ENCODE results near the gene TNNT3. TPM values are rescaled to one million over a fixed set of nuclear protein-coding genes. Genes with fewer than 3 reads are reported as not detected.

TNNT3 gene
- total and polyA plus RNA-seq, 2 experiments from 2014 or later, result 2.7 to 3.8 TPM

DNA sequence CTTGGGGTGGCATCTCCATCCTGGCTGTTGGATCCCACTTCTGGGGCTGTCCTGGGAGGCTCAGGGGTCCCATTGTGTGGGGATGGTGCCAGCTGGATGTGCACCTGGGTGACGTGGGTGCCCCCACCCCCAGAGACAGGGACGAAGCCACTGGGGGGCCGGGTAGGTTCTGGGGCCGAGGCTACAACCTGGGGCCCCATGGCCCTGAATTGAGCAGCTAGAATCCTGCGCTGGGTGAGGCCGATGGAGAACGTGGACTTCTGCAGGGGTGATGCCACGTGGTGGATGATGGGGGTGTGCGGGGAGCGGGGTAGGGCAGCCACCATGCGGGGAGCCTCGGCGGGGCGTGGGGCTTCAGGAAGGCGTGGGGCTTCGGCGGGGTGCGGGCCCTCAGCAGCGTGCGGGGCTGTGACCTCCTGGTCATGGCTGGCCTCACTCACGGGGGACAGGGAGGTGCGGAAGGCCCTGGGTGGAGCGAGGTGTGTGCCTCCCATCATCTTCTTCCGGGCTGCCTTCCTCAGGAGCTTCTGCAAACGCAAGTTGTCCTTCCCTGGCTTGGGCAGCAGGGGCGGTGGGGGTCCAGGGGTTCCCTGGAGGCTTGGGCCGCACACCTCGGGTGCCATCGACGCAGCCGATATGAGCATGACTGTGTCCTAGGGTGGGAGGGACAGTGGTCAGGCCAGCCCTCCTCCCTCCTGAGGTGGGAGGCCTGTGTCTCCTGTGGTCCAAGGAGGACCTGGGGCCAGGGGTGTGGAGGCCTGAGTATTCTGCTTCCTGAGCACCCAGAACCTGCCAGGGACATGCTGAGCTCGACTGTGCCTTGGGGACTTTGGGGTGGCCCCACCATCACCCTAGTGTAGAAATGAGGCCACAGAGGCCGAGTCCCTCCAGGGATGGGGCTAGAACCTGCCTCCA is 29.3 kb upstream of the TNNT3 start:
- H3K36me3 ChIP-seq, result no peaks in the 10 kb centered on the region
- TF ChIP-seq, protein P1, sequence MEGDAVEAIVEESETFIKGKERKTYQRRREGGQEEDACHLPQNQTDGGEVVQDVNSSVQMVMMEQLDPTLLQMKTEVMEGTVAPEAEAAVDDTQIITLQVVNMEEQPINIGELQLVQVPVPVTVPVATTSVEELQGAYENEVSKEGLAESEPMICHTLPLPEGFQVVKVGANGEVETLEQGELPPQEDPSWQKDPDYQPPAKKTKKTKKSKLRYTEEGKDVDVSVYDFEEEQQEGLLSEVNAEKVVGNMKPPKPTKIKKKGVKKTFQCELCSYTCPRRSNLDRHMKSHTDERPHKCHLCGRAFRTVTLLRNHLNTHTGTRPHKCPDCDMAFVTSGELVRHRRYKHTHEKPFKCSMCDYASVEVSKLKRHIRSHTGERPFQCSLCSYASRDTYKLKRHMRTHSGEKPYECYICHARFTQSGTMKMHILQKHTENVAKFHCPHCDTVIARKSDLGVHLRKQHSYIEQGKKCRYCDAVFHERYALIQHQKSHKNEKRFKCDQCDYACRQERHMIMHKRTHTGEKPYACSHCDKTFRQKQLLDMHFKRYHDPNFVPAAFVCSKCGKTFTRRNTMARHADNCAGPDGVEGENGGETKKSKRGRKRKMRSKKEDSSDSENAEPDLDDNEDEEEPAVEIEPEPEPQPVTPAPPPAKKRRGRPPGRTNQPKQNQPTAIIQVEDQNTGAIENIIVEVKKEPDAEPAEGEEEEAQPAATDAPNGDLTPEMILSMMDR (IDR thresholded peaks at IDR 0.05; ENCODE audit: low read depth, low read length), result no peak
- no peaks in the 10 kb centered on the region for H3K9me3 ChIP-seq (ENCODE audit: low read depth)
- no peak overlapping the region for H3K27ac ChIP-seq
- DNase-seq (ENCODE audit: low read depth in 1 of 2, low spot score in 1 of 2), result no peak
- no peaks in the 10 kb centered on the region for H3K27me3 ChIP-seq
- no peaks in the 10 kb centered on the region for H3K4me1 ChIP-seq (ENCODE audit: low read depth)
- no peak overlapping the region for H3K4me3 ChIP-seq

DNA sequence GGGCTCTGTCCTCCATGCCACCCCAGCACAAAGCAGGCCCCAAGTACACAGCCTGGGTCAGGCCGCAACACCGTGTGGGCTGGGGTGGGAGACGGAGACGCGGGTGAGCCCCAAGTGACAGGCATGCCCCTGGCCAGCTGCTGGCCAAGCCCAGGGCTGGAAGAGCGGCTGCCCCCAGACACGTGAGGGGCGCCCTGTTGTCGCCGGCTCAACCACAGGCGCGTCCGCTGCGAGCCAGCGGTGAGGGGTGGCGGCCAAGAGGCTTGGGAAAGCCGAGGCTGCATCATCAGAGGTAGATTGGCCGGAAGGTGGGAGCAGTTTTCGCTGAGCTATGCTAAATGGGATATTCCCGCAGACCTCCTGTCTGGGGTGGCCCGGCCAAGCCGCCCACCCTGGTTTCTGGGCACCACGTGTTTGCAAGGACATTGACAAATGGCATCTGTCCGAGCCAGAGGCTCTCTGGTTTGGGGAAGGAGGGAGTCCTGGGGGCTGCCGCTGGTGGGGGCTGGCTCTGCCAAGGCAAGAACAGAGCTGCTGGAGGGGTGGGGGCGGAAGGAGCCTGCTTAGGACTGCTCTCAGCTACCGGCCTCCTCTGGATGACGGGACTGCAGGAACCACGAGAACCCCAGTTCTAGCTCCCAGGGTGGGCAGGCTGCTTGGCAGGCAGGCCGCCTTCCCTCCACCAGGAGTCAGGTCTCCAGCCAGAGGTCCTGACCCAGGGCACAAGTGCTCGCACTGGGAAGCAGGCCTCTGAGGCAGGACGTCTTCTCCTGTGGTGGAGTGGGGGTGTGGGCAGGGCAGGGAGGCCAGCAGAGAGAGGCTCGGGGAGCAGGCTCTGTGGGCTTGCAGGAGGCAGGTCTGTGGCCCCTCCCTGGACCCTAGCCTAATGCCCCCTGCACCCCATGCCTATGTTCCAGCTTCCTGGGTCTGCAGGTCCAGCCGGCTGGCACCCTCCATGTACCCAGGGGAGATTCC is 28.4 kb upstream of the TNNT3 start:
- no peaks in the 10 kb centered on the region for H3K27me3 ChIP-seq
- H3K4me1 ChIP-seq (ENCODE audit: low read depth), result no peaks in the 10 kb centered on the region
- TF ChIP-seq, protein P1 (IDR thresholded peaks at IDR 0.05; ENCODE audit: low read depth, low read length), result no peak
- H3K27ac ChIP-seq, result no peak overlapping the region
- no peaks in the 10 kb centered on the region for H3K9me3 ChIP-seq (ENCODE audit: low read depth)
- no peaks in the 10 kb centered on the region for H3K36me3 ChIP-seq
- H3K4me3 ChIP-seq, result no peak overlapping the region
- DNase-seq (ENCODE audit: low read depth in 1 of 2, low spot score in 1 of 2), result no peak

DNA sequence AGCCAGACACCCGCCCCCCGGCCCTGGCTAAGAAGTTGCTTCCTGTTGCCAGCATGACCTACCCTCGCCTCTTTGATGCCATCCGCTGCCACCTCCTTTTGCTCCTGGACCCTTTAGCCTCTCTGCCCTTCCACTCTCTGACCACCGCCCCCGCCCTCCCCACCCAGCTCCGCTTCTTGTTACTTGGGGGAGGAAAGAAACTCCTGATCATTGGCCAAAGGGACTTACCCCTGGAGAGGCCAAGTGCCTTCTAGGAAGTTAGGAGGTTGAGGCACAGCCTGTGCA is 27.7 kb upstream of the TNNT3 start, which contains the start of gene PRR33:
TSS of gene PRR33 (minus strand) at position 65 of the 285 bp plus-strand sequence. CDS start 1,311 bp downstream, outside the sequence.
- Histone ChIP-seq H3K4me1 (ENCODE audit: low read depth) (no peaks in the 10 kb centered on the region), H3K36me3 (no peaks in the 10 kb centered on the region), H3K27ac (no peak within 1 kb of the TSS), H3K9me3 (ENCODE audit: low read depth) (no peaks in the 10 kb centered on the region), H3K4me3 (no peak within 1 kb of the TSS), H3K27me3 (no peaks in the 10 kb centered on the region)
- no peak for DNase-seq (ENCODE audit: low read depth in 1 of 2, low spot score in 1 of 2)
- TF ChIP-seq, protein P1 (IDR thresholded peaks at IDR 0.05; ENCODE audit: low read depth, low read length), result no peak

DNA sequence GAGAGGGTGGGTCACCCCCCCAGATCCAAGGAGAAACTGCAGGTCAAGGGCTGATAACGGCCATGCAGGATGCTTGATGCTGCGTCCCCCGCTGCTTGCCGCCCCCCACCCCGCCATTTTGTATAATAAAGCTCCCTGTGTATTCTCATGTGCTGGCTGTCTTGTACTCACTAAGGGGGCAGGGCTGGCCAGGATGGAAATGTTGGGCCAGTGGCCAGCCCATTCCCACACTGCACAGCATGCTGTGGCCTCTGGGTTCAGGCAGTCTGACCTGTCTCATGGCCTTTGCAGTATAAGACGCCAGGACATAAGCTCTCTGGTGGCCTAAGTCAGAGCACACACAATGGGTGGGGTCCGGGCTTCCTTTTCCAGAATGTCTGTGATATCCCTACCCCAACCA is 27.4 kb upstream of the TNNT3 start:
- TF ChIP-seq, protein P1 (IDR thresholded peaks at IDR 0.05; ENCODE audit: low read depth, low read length), result no peak
- Histone ChIP-seq H3K27me3 (no peaks in the 10 kb centered on the region), H3K36me3 (no peaks in the 10 kb centered on the region), H3K4me3 (no peak overlapping the region), H3K4me1 (ENCODE audit: low read depth) (no peaks in the 10 kb centered on the region), H3K27ac (no peak overlapping the region), H3K9me3 (ENCODE audit: low read depth) (no peaks in the 10 kb centered on the region)
- no peak for DNase-seq (ENCODE audit: low read depth in 1 of 2, low spot score in 1 of 2)

DNA sequence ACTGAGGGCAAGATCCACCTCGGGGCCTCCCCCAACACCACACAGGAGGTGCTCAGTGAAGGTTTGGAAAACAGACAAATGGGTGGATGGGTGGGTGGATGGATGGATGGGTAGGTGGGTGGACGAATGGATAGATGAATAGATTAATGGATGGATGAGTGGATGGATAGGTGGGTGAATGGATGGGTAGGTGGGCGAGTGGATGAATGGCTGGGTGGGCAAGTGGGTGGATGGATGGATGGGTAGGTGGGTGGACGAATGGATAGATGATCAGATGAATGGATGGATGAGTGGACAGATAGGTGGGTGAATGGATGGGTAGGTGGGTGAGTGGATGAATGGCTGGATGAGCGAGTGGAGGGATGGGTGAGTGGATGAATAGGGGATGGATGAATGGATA is 26.9 kb upstream of the TNNT3 start:
- TF ChIP-seq, protein P1 (IDR thresholded peaks at IDR 0.05; ENCODE audit: low read depth, low read length), result no peak
- no peaks in the 10 kb centered on the region for H3K9me3 ChIP-seq (ENCODE audit: low read depth)
- H3K27ac ChIP-seq, result no peak overlapping the region
- H3K36me3 ChIP-seq, result no peaks in the 10 kb centered on the region
- H3K4me3 ChIP-seq, result no peak overlapping the region
- no peaks in the 10 kb centered on the region for H3K4me1 ChIP-seq (ENCODE audit: low read depth)
- DNase-seq (ENCODE audit: low read depth in 1 of 2, low spot score in 1 of 2), result no peak
- H3K27me3 ChIP-seq, result no peaks in the 10 kb centered on the region
